HCT116 (cell line): ENCODE measurements around the gene ITSN1. TPM values are rescaled to one million over a fixed set of nuclear protein-coding genes. Genes with fewer than 3 reads are reported as not detected.

ENCODE experiments used
- ATAC-seq: fragments of 200-7000 bp; cut with Tn5 transposase; 2 replicates; pipeline ENCODE4 v1.9.1; 2020; ENCODE audit warnings: mild to moderate bottlenecking, moderate library complexity
- BruUV-seq: library from RNA; stranded (reverse); fragments of 400-500 nt; replicated peaks from 2 replicates; lab custom pipeline; 2021; lab: Mats Ljungman, UMichigan
- CTCF ChIA-PET: fragments of 300-600 bp; sonication (Branson Sonifier 250); formaldehyde crosslinking; loops from one replicate; lab custom pipeline; 2021; ENCODE audit warnings: antibody characterized with exemption; lab: Charles Lee
- POLR2A ChIA-PET: fragments of 300-600, 350-600 bp; sonication (Branson Sonifier 250); formaldehyde crosslinking; loops from one replicate; lab custom pipeline; 2021; ENCODE audit warnings: antibody characterized with exemption; lab: Charles Lee
- RAD21 ChIA-PET, 2 experiments: fragments of 300-600 bp; sonication (Branson Sonifier 250); formaldehyde crosslinking; loops; one replicate each; lab custom pipeline; 2023; ENCODE audit warnings: low total read pairs in 2 of 2; ENCODE audit not compliant: uncharacterized antibody in 2 of 2, unreplicated experiment in 2 of 2, low non-redundant PET in 1 of 2; lab: Charles Lee
- DNase-seq: peaks from one replicate; pipeline ENCODE4 v3.0.0-alpha.2; 2010; ENCODE audit warnings: low read depth, low spot score
- H2AFZ ChIP-seq: fragments of 200-600 bp; shearing (Covaris generic), sonication (generic); 2 replicates; pipeline ENCODE4 v1.6.1; 2017; ENCODE audit warnings: low read depth, mixed run types, mixed read lengths, antibody characterized with exemption, low read length; ENCODE audit not compliant: poor library complexity, severe bottlenecking
- H3K27ac ChIP-seq: 2 replicates; pipeline ENCODE4 v1.5.1; 2012; ENCODE audit warnings: low read depth, low read length
- H3K27me3 ChIP-seq: fragments of 200-600 bp; sonication (generic); 2 replicates; pipeline ENCODE4 v1.6.1; 2016; ENCODE audit warnings: mixed run types, low read length, mixed read lengths; ENCODE audit not compliant: insufficient read depth
- H3K36me3 ChIP-seq, 2 experiments: fragments of 200-500 bp in 1 of 2; fragments of 200-600 bp in 1 of 2; sonication (Bioruptor generic) in 1 of 2; sonication (generic) in 1 of 2; 2 replicates each; pipeline versions ENCODE4 v1.5.1 to v1.6.1; 2014 to 2016; ENCODE audit warnings: low read length in 2 of 2, inconsistent platforms in 1 of 2, mixed read lengths in 1 of 2, mixed run types in 1 of 2; ENCODE audit not compliant: insufficient read depth in 2 of 2, control insufficient read depth in 1 of 2
- H3K4me1 ChIP-seq, 2 experiments: fragments of 200-600 bp in 1 of 2; sonication (generic) in 1 of 2; 2 replicates each; pipeline versions ENCODE4 v1.5.1 to v1.6.1; 2012 to 2017; ENCODE audit warnings: low read length in 2 of 2, inconsistent platforms in 1 of 2, mild to moderate bottlenecking in 1 of 2, mixed read lengths in 1 of 2, mixed run types in 1 of 2, moderate library complexity in 1 of 2; ENCODE audit not compliant: insufficient read depth in 2 of 2, control insufficient read depth in 1 of 2
- H3K4me2 ChIP-seq: fragments of 200-600 bp; sonication (generic); 2 replicates; pipeline ENCODE4 v1.6.1; 2017; ENCODE audit warnings: mixed run types, low read length, mixed read lengths
- H3K4me3 ChIP-seq, 2 experiments: fragments of 200-600 bp in 1 of 2; sonication (generic) in 1 of 2; replicated peaks in 1 of 2; 2 replicates each; pipeline ENCODE4 v1.5.1; 2011 to 2016; ENCODE audit warnings: low read length in 2 of 2, control low read depth in 1 of 2, low read depth in 1 of 2, mild to moderate bottlenecking in 1 of 2, mixed read lengths in 1 of 2, mixed run types in 1 of 2
- H3K79me2 ChIP-seq: fragments of 200-600 bp; sonication (generic); 2 replicates; pipeline ENCODE4 v1.6.1; 2017; ENCODE audit warnings: mild to moderate bottlenecking, mixed run types, low read length, moderate library complexity, mixed read lengths; ENCODE audit not compliant: insufficient read depth
- H3K9ac ChIP-seq: fragments of 200-600 bp; sonication (generic); 2 replicates; pipeline ENCODE4 v1.6.1; 2016; ENCODE audit warnings: low read length, mixed read lengths
- H3K9me2 ChIP-seq: fragments of 200-600 bp; sonication (generic), shearing (Covaris generic); 2 replicates; pipeline ENCODE4 v1.6.1; 2017; ENCODE audit warnings: mixed run types, mild to moderate bottlenecking, moderate library complexity; ENCODE audit not compliant: insufficient read depth
- H3K9me3 ChIP-seq, 2 experiments: fragments of 200-500 bp in 1 of 2; fragments of 200-600 bp in 1 of 2; sonication (Bioruptor generic) in 1 of 2; sonication (generic) in 1 of 2; 2 replicates each; pipeline ENCODE4 v1.6.1; 2014 to 2017; ENCODE audit warnings: low read length in 2 of 2, mixed read lengths in 2 of 2, inconsistent platforms in 1 of 2, low read depth in 1 of 2, mild to moderate bottlenecking in 1 of 2, mixed run types in 1 of 2, moderate library complexity in 1 of 2; ENCODE audit not compliant: control insufficient read depth in 1 of 2, insufficient read depth in 1 of 2
- H4K20me1 ChIP-seq: fragments of 200-600 bp; sonication (generic), shearing (Covaris generic); 2 replicates; pipeline ENCODE4 v1.6.1; 2017; ENCODE audit warnings: mixed run types, mild to moderate bottlenecking, moderate library complexity; ENCODE audit not compliant: insufficient read depth
- CBX3 ChIP-seq: IDR thresholded peaks from 2 replicates; pipeline ENCODE4 v1.6.1; 2012; ENCODE audit warnings: low read depth
- CEBPB ChIP-seq: IDR thresholded peaks from 2 replicates; pipeline ENCODE4 v1.6.1; 2012; ENCODE audit warnings: low read depth
- EGR1 ChIP-seq: IDR thresholded peaks from 2 replicates; pipeline ENCODE4 v1.6.1; 2012; ENCODE audit warnings: low read depth
- FOSL1 ChIP-seq: IDR thresholded peaks from 2 replicates; pipeline ENCODE4 v1.6.1; 2012; ENCODE audit warnings: low read depth
- JUND ChIP-seq: IDR thresholded peaks from 2 replicates; pipeline ENCODE4 v1.6.1; 2012
- POLR2A ChIP-seq: IDR thresholded peaks from 2 replicates; pipeline ENCODE4 v1.7.0; 2011; ENCODE audit warnings: borderline replicate concordance; ENCODE audit not compliant: insufficient read depth, insufficient read length; ENCODE audit errors: extremely low read depth
- POLR2AphosphoS5 ChIP-seq: IDR thresholded peaks from 2 replicates; pipeline ENCODE4 v1.6.1; 2011; ENCODE audit warnings: mild to moderate bottlenecking, low read depth, low read length, moderate library complexity
- RAD21 ChIP-seq: IDR thresholded peaks from 2 replicates; pipeline ENCODE4 v1.6.1; 2012; ENCODE audit warnings: low read depth, mild to moderate bottlenecking
- SP1 ChIP-seq: IDR thresholded peaks from 2 replicates; pipeline ENCODE4 v1.6.1; 2012; ENCODE audit warnings: low read depth
- SRF ChIP-seq: IDR thresholded peaks from 2 replicates; pipeline ENCODE4 v1.6.1; 2012; ENCODE audit warnings: low read depth
- YY1 ChIP-seq: IDR thresholded peaks from 2 replicates; pipeline ENCODE4 v1.6.1; 2011; ENCODE audit warnings: low read length, low read depth, moderate library complexity, mild to moderate bottlenecking; ENCODE audit not compliant: insufficient replicate concordance; ENCODE audit errors: extremely low read depth
- ZNF274 ChIP-seq: fragments of 200-500 bp; sonication (Bioruptor generic); IDR thresholded peaks from 2 replicates; pipeline ENCODE4 v1.6.1; 2014; ENCODE audit warnings: mild to moderate bottlenecking, low read depth, low read length, inconsistent platforms
- intact Hi-C: fragments of 100-400 bp; cut with micrococcal nuclease; formaldehyde crosslinking; loops from 2 replicates; pipeline ENCODE4 v1.10.0; 2022
- total RNA-seq: library from RNA; stranded (reverse); gene quantifications from one replicate; pipeline ENCODE4 v1.2.1, GENCODE V29; 2021; ENCODE audit not compliant: unreplicated experiment
- TF ChIP-seq, protein P1 (sequence below): IDR thresholded peaks from 2 replicates; pipeline ENCODE4 v1.6.1; 2012; ENCODE audit warnings: low read depth
- TF ChIP-seq, protein P2 (sequence below): IDR thresholded peaks from 2 replicates; pipeline ENCODE4 v1.6.1; 2012
- TF ChIP-seq, protein P3 (sequence below), 3 experiments: fragments of 200-600 bp in 1 of 3; sonication (generic) in 1 of 3; IDR thresholded peaks in 2 of 3; conservative IDR thresholded peaks in 1 of 3; 2 replicates each; pipeline ENCODE4 v1.5.1; 2012 to 2017; ENCODE audit warnings: low read depth in 2 of 3, low read length in 2 of 3, antibody characterized with exemption in 1 of 3, borderline replicate concordance in 1 of 3, control low read depth in 1 of 3, mild to moderate bottlenecking in 1 of 3, mixed read lengths in 1 of 3, mixed run types in 1 of 3, moderate library complexity in 1 of 3; ENCODE audit not compliant: insufficient read depth in 1 of 3
- TF ChIP-seq, protein P4 (sequence below): IDR thresholded peaks from 2 replicates; pipeline ENCODE4 v1.6.1; 2011; ENCODE audit warnings: mild to moderate bottlenecking, low read length, moderate library complexity; ENCODE audit not compliant: insufficient replicate concordance; ENCODE audit errors: extremely low read depth

The ITSN1 gene
- total RNA-seq, 1 experiment from 2014 or later: 25.8 TPM

DNA sequence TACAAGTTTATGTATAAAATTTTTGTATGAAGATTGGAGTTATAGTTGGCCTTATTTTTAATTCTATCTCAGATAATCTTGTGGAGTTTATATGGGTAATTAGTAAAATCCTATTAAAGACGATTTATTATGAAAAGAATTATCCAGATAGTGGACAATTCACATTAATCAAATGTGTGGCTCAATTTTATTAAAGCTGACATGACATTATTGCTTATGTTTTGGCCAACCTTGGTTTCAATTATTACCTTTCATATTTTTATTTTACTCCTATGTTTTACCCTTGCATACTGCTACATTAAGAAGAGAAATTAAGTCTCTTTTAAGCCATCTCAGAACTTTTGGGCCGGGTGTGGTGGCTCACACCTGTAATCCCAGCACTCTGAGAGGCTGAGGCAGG, 110.0 kb downstream of the ITSN1 start:
- ChIA-PET CTCF (no interaction called here), RAD21 (no interaction called here)

More for the DNA sequence above, 110.0 kb downstream of the ITSN1 start:
- Histone ChIP-seq H3K27ac (no peak overlapping the region), H3K9me2 (no peaks in the 10 kb centered on the region), H3K79me2 (no peaks in the 10 kb centered on the region), H3K36me3 (no peaks in the 10 kb centered on the region), H3K4me2 (no peak overlapping the region), H3K9ac (no peak overlapping the region), H3K4me3 (no peak overlapping the region), H3K27me3 (no peaks in the 10 kb centered on the region), H2AFZ (no peak overlapping the region), H3K9me3 (peaks cover 5% of the 10 kb centered on the region in 2 experiments; a peak in 3 of 4 replicates), H3K4me1 (no peaks in the 10 kb centered on the region), H4K20me1 (no peaks in the 10 kb centered on the region)
- no TSS peak for BruUV-seq
- ATAC-seq (no peak), DNase-seq (no peak)
- POLR2A ChIA-PET: no interaction called here
- TF ChIP-seq, protein P1, sequence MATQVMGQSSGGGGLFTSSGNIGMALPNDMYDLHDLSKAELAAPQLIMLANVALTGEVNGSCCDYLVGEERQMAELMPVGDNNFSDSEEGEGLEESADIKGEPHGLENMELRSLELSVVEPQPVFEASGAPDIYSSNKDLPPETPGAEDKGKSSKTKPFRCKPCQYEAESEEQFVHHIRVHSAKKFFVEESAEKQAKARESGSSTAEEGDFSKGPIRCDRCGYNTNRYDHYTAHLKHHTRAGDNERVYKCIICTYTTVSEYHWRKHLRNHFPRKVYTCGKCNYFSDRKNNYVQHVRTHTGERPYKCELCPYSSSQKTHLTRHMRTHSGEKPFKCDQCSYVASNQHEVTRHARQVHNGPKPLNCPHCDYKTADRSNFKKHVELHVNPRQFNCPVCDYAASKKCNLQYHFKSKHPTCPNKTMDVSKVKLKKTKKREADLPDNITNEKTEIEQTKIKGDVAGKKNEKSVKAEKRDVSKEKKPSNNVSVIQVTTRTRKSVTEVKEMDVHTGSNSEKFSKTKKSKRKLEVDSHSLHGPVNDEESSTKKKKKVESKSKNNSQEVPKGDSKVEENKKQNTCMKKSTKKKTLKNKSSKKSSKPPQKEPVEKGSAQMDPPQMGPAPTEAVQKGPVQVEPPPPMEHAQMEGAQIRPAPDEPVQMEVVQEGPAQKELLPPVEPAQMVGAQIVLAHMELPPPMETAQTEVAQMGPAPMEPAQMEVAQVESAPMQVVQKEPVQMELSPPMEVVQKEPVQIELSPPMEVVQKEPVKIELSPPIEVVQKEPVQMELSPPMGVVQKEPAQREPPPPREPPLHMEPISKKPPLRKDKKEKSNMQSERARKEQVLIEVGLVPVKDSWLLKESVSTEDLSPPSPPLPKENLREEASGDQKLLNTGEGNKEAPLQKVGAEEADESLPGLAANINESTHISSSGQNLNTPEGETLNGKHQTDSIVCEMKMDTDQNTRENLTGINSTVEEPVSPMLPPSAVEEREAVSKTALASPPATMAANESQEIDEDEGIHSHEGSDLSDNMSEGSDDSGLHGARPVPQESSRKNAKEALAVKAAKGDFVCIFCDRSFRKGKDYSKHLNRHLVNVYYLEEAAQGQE: no peak
- no peak for TF ChIP-seq POLR2A
- TF ChIP-seq, protein P2, sequence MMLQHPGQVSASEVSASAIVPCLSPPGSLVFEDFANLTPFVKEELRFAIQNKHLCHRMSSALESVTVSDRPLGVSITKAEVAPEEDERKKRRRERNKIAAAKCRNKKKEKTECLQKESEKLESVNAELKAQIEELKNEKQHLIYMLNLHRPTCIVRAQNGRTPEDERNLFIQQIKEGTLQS: no peak
- TF ChIP-seq JUND: no peak
- TF ChIP-seq RAD21: no peak
- no peak for TF ChIP-seq FOSL1
- no peak for TF ChIP-seq ZNF274
- no peak for TF ChIP-seq CEBPB
- no peak for TF ChIP-seq YY1
- TF ChIP-seq, protein P3, sequence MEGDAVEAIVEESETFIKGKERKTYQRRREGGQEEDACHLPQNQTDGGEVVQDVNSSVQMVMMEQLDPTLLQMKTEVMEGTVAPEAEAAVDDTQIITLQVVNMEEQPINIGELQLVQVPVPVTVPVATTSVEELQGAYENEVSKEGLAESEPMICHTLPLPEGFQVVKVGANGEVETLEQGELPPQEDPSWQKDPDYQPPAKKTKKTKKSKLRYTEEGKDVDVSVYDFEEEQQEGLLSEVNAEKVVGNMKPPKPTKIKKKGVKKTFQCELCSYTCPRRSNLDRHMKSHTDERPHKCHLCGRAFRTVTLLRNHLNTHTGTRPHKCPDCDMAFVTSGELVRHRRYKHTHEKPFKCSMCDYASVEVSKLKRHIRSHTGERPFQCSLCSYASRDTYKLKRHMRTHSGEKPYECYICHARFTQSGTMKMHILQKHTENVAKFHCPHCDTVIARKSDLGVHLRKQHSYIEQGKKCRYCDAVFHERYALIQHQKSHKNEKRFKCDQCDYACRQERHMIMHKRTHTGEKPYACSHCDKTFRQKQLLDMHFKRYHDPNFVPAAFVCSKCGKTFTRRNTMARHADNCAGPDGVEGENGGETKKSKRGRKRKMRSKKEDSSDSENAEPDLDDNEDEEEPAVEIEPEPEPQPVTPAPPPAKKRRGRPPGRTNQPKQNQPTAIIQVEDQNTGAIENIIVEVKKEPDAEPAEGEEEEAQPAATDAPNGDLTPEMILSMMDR (IDR thresholded peaks at IDR 0.05 in 2 of 3, conservative IDR thresholded peaks at IDR 0.05 in 1 of 3; ENCODE audit: borderline replicate concordance in 1 of 3, insufficient read depth in 1 of 3, low read depth in 2 of 3, low read length in 2 of 3): no peak
- no peak for TF ChIP-seq SP1
- TF ChIP-seq EGR1: no peak
- TF ChIP-seq POLR2AphosphoS5: no peak
- TF ChIP-seq, protein P4, sequence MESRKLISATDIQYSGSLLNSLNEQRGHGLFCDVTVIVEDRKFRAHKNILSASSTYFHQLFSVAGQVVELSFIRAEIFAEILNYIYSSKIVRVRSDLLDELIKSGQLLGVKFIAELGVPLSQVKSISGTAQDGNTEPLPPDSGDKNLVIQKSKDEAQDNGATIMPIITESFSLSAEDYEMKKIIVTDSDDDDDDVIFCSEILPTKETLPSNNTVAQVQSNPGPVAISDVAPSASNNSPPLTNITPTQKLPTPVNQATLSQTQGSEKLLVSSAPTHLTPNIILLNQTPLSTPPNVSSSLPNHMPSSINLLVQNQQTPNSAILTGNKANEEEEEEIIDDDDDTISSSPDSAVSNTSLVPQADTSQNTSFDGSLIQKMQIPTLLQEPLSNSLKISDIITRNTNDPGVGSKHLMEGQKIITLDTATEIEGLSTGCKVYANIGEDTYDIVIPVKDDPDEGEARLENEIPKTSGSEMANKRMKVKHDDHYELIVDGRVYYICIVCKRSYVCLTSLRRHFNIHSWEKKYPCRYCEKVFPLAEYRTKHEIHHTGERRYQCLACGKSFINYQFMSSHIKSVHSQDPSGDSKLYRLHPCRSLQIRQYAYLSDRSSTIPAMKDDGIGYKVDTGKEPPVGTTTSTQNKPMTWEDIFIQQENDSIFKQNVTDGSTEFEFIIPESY: no peak
- no peak for TF ChIP-seq SRF
- TF ChIP-seq CBX3: no peak
- intact Hi-C loops: no loop called here
